HEK293 (cell line): Measurements from ENCODE around the gene SH3GL1.
A peak's percentile ranks its signal among the peaks of the same experiment; 100 is the strongest.

ENCODE experiments used
- CTCF ChIA-PET: fragments of 350-600 bp; formaldehyde crosslinking; extraction: SDS; loops from one replicate; lab custom pipeline; 2021; ENCODE audit warnings: antibody characterized with exemption; lab: Yijun Ruan, JAX
- POLR2A ChIA-PET: fragments of 300-600 bp; formaldehyde crosslinking; extraction: SDS; loops from one replicate; lab custom pipeline; 2020; ENCODE audit warnings: antibody characterized with exemption, inconsistent platforms; lab: Yijun Ruan, JAX
- H3K27ac ChIP-seq: fragments of 200-500 bp; sonication (Bioruptor generic); 2 replicates; pipeline ENCODE4 v1.5.1; 2014; ENCODE audit warnings: low read depth, low read length, control low read depth, inconsistent platforms; ENCODE audit errors: extremely low read depth
- H3K36me3 ChIP-seq, 2 experiments: fragments of 200-500 bp in 1 of 2; sonication (Bioruptor generic) in 1 of 2; 1 replicate in 1 of 2; 2 replicates in 1 of 2; pipeline ENCODE4 v1.5.1; 2014 to 2017; ENCODE audit warnings: inconsistent platforms in 2 of 2, low read length in 2 of 2; ENCODE audit not compliant: control insufficient read depth in 2 of 2, insufficient read depth in 1 of 2
- H3K4me1 ChIP-seq: fragments of 200-500 bp; sonication (Bioruptor generic); 2 replicates; pipeline ENCODE4 v1.5.1; 2014; ENCODE audit warnings: mild to moderate bottlenecking, low read length, inconsistent platforms; ENCODE audit not compliant: control insufficient read depth, insufficient read depth
- H3K4me3 ChIP-seq: 2 replicates; pipeline ENCODE4 v1.5.1; 2011; ENCODE audit warnings: low read depth, mild to moderate bottlenecking, control low read depth, low read length, moderate library complexity
- H3K9me3 ChIP-seq: fragments of 200-500 bp; sonication (Bioruptor generic); 2 replicates; pipeline ENCODE4 v1.5.1; 2014; ENCODE audit warnings: low read depth, low read length, inconsistent platforms; ENCODE audit not compliant: control insufficient read depth, insufficient read depth
- BCL11B ChIP-seq: fragments of 450-650 bp; formaldehyde crosslinking; IDR thresholded peaks from 2 replicates; pipeline ENCODE4 v1.5.1; 2016; ENCODE audit warnings: low read depth, missing biosample characterization, missing genetic modification characterization
- INSM2 ChIP-seq: fragments of 450-650 bp; formaldehyde crosslinking; IDR thresholded peaks from 2 replicates; pipeline ENCODE4 v1.5.1; 2016; ENCODE audit warnings: missing biosample characterization, missing genetic modification characterization
- KLF17 ChIP-seq: fragments of 450-650 bp; formaldehyde crosslinking; IDR thresholded peaks from 2 replicates; pipeline ENCODE4 v1.5.1; 2016; ENCODE audit warnings: missing biosample characterization, missing genetic modification characterization
- OSR2 ChIP-seq: fragments of 450-650 bp; formaldehyde crosslinking; IDR thresholded peaks from 2 replicates; pipeline ENCODE4 v1.5.1; 2016; ENCODE audit warnings: missing biosample characterization, missing genetic modification characterization
- PATZ1 ChIP-seq: fragments of 450-650 bp; formaldehyde crosslinking; IDR thresholded peaks from 2 replicates; pipeline ENCODE4 v1.5.1; 2016; ENCODE audit warnings: missing biosample characterization, missing genetic modification characterization
- PRDM1 ChIP-seq: fragments of 450-650 bp; formaldehyde crosslinking; IDR thresholded peaks from 2 replicates; pipeline ENCODE4; 2016; ENCODE audit warnings: missing biosample characterization, missing genetic modification characterization
- REST ChIP-seq: fragments of 450-650 bp; formaldehyde crosslinking; IDR thresholded peaks from 2 replicates; pipeline ENCODE4 v1.5.1; 2016; ENCODE audit warnings: missing biosample characterization, missing genetic modification characterization
- SP3 ChIP-seq: fragments of 450-650 bp; formaldehyde crosslinking; IDR thresholded peaks from 2 replicates; pipeline ENCODE4 v1.5.1; 2016; ENCODE audit warnings: missing biosample characterization, missing genetic modification characterization
- SP7 ChIP-seq: fragments of 450-650 bp; formaldehyde crosslinking; IDR thresholded peaks from 2 replicates; pipeline ENCODE4 v1.5.1; 2016; ENCODE audit warnings: missing biosample characterization, missing genetic modification characterization
- ZBTB1 ChIP-seq: fragments of 450-650 bp; formaldehyde crosslinking; IDR thresholded peaks from 2 replicates; pipeline ENCODE4 v1.5.1; 2016; ENCODE audit warnings: missing biosample characterization, missing genetic modification characterization
- ZBTB8A ChIP-seq: fragments of 450-650 bp; formaldehyde crosslinking; IDR thresholded peaks from 2 replicates; pipeline ENCODE4 v1.5.1; 2016; ENCODE audit warnings: missing biosample characterization, missing genetic modification characterization
- ZFP69B ChIP-seq: fragments of 450-650 bp; formaldehyde crosslinking; IDR thresholded peaks from 2 replicates; pipeline ENCODE4 v1.5.1; 2016; ENCODE audit warnings: missing biosample characterization, missing genetic modification characterization
- ZNF112 ChIP-seq: fragments of 450-650 bp; formaldehyde crosslinking; IDR thresholded peaks from 2 replicates; pipeline ENCODE4 v1.5.0; 2017; ENCODE audit warnings: missing biosample characterization, missing genetic modification characterization
- ZNF114 ChIP-seq: fragments of 450-650 bp; formaldehyde crosslinking; IDR thresholded peaks from 2 replicates; pipeline ENCODE4 v1.5.0; 2017; ENCODE audit warnings: missing biosample characterization, missing genetic modification characterization
- ZNF223 ChIP-seq: fragments of 450-650 bp; formaldehyde crosslinking; IDR thresholded peaks from 2 replicates; pipeline ENCODE4 v1.5.1; 2016; ENCODE audit warnings: missing biosample characterization, missing genetic modification characterization
- ZNF366 ChIP-seq: fragments of 450-650 bp; formaldehyde crosslinking; conservative IDR thresholded peaks from 2 replicates; pipeline ENCODE4 v1.5.1; 2016; ENCODE audit warnings: missing biosample characterization, missing genetic modification characterization
- ZNF398 ChIP-seq: fragments of 450-650 bp; formaldehyde crosslinking; IDR thresholded peaks from 2 replicates; pipeline ENCODE4 v1.5.1; 2017; ENCODE audit warnings: missing biosample characterization, missing genetic modification characterization
- ZNF433 ChIP-seq: fragments of 450-650 bp; formaldehyde crosslinking; IDR thresholded peaks from 2 replicates; pipeline ENCODE4 v1.5.1; 2016; ENCODE audit warnings: missing biosample characterization, missing genetic modification characterization, low read depth
- ZNF510 ChIP-seq: fragments of 450-650 bp; formaldehyde crosslinking; IDR thresholded peaks from 2 replicates; pipeline ENCODE4 v1.5.1; 2018; ENCODE audit warnings: mild to moderate bottlenecking, missing genetic modification characterization, missing biosample characterization; ENCODE audit not compliant: insufficient replicate concordance
- ZNF561 ChIP-seq: fragments of 450-650 bp; IDR thresholded peaks from 2 replicates; pipeline ENCODE4 v1.5.1; 2018; ENCODE audit warnings: missing biosample characterization, missing genetic modification characterization, borderline replicate concordance
- ZNF707 ChIP-seq: fragments of 450-650 bp; formaldehyde crosslinking; IDR thresholded peaks from 2 replicates; pipeline ENCODE4 v1.5.1; 2016; ENCODE audit warnings: missing biosample characterization, missing genetic modification characterization
- ZNF768 ChIP-seq: fragments of 450-650 bp; formaldehyde crosslinking; IDR thresholded peaks from 2 replicates; pipeline ENCODE4 v1.5.1; 2018; ENCODE audit warnings: missing biosample characterization, mild to moderate bottlenecking, missing genetic modification characterization

The SH3GL1 gene

GRCh38 chr19:4390567-4391305, 9.6 kb downstream of the SH3GL1 start (continued):
- TF ChIP-seq INSM2 (tag by site-specific recombination) (0 out of 2 replicates have a peak, but pooled peaks have one; percentile 48), BCL11B (tag by site-specific recombination) (no peak), OSR2 (tag by site-specific recombination) (peak; percentile 67; the same call in 1 of the 2 replicates), ZNF114 (tag by site-specific recombination) (no peak), PATZ1 (peak; percentile 34; the same call in 1 of the 2 replicates), ZNF510 (no peak), ZNF433 (tag by site-specific recombination) (no peak), SP7 (tag by site-specific recombination) (peak; percentile 71), ZNF561 (tag by site-specific recombination) (0 out of 2 replicates have a peak, but pooled peaks have one; percentile 45)

- Histone ChIP-seq H3K27ac (peak overlapping the region; percentile 25; the same call in 1 of the 2 replicates), H3K4me1 (peaks cover 13% of the 10 kb centered on the region), H3K4me3 (no peak overlapping the region), H3K9me3 (no peaks in the 10 kb centered on the region), H3K36me3 (peaks cover 0 to 29% of the 10 kb centered on the region in 2 experiments; a peak in 2 of 3 replicates)
- ChIA-PET CTCF (interaction anchor here (0.6 to 3.0 kb wide), 2 partner anchors 10 to 126 kb away, joined by 3 to 14 read pairs; partner anchors contain the start of gene SH3GL1), POLR2A (interaction anchor here (0.5 to 1.0 kb wide), 2 partner anchors 84 to 126 kb away, joined by 3 read pairs; no protein-coding TSS in a partner anchor)
- peak; percentile 80 for TF ChIP-seq ZNF366 (tag by site-specific recombination)
- TF ChIP-seq ZBTB8A (tag by site-specific recombination) = peak; percentile 36; the same call in 1 of the 2 replicates
- peak; percentile 91 for TF ChIP-seq PRDM1 (tag by site-specific recombination)
- no peak for TF ChIP-seq ZNF768 (tag by site-specific recombination)
- no peak for TF ChIP-seq SP3
- TF ChIP-seq ZNF398 (tag by site-specific recombination) = peak; percentile 89
Observed at GRCh38 chr19:4390017-4390566, 10.3 kb downstream of the SH3GL1 start.

- Histone ChIP-seq H3K9me3 (no peaks in the 10 kb centered on the region), H3K4me1 (peaks cover 13% of the 10 kb centered on the region), H3K4me3 (no peak overlapping the region), H3K36me3 (peaks cover 0 to 24% of the 10 kb centered on the region in 2 experiments; a peak in 2 of 3 replicates), H3K27ac (no peak overlapping the region)
- CTCF ChIA-PET = interaction anchor here (3.0 kb wide), 1 partner anchor 11 kb away, joined by 14 read pairs; the partner anchor contains the start of gene SH3GL1
- POLR2A ChIA-PET = no interaction called here
- TF ChIP-seq ZFP69B (tag by site-specific recombination) (no peak), ZNF223 (tag by site-specific recombination) (no peak), ZBTB1 (tag by site-specific recombination) (no peak), REST (tag by site-specific recombination) (peak; percentile 51), KLF17 (tag by site-specific recombination) (no peak), ZNF112 (no peak), ZNF707 (tag by site-specific recombination) (no peak)
Observed at GRCh38 chr19:4389511-4390016, 10.8 kb downstream of the SH3GL1 start.
